Activated B cell treated with CpG ODN at 0.5 μM for 24 hours (primary cell): ENCODE measurements around the gene TMCO6. TPM values are rescaled to one million over a fixed set of nuclear protein-coding genes. Genes with fewer than 3 reads are reported as not detected.

ENCODE experiments used
- ATAC-seq: fragments of 200-7000 bp; cut with Tn5 transposase; one replicate; pipeline ENCODE4 v1.10.0; 2021; ENCODE audit warnings: low read depth, mild to moderate bottlenecking, moderate library complexity
- CTCF ChIA-PET: fragments of 350-600 bp; sonication (Branson Sonifier 250); formaldehyde crosslinking; loops from one replicate; lab custom pipeline; 2021; ENCODE audit warnings: antibody characterized with exemption; lab: Charles Lee
- POLR2A ChIA-PET: fragments of 350-600 bp; sonication (Branson Sonifier 250); formaldehyde crosslinking; loops from one replicate; lab custom pipeline; 2021; ENCODE audit warnings: antibody characterized with exemption; lab: Charles Lee
- DNase-seq: peaks from one replicate; pipeline ENCODE4 v3.0.0; 2022
- H3K27ac Mint-ChIP-seq: one replicate; pipeline ENCODE4 v1.8.0; 2020; ENCODE audit warnings: mixed read lengths
- H3K27me3 Mint-ChIP-seq: one replicate; pipeline ENCODE4 v1.8.0; 2021; ENCODE audit warnings: mixed read lengths
- H3K36me3 Mint-ChIP-seq: one replicate; pipeline ENCODE4 v1.8.0; 2021; ENCODE audit warnings: low read depth, mixed read lengths
- H3K4me1 Mint-ChIP-seq: one replicate; pipeline ENCODE4 v1.8.0; 2021; ENCODE audit warnings: mixed read lengths
- H3K4me3 Mint-ChIP-seq: one replicate; pipeline ENCODE4 v1.8.0; 2020; ENCODE audit warnings: mild to moderate bottlenecking, mixed read lengths
- H3K9me3 Mint-ChIP-seq: one replicate; pipeline ENCODE4 v1.8.0; 2020; ENCODE audit warnings: mixed read lengths
- CTCF ChIP-seq: fragments of 200-600 bp; IDR thresholded peaks from one replicate; pipeline ENCODE4 v1.8.0; 2022; ENCODE audit warnings: antibody characterized with exemption, mild to moderate bottlenecking
- intact Hi-C: fragments of 100-400 bp; cut with micrococcal nuclease; formaldehyde crosslinking; loops from one replicate; pipeline ENCODE4 v1.15.1; 2024
- total RNA-seq: library from RNA; stranded (reverse); gene quantifications from 2 replicates; pipeline ENCODE4 v1.2.3, GENCODE V29; 2022

TMCO6 gene
- total RNA-seq, 1 donor from 2014 or later: 23.3 TPM

DNA sequence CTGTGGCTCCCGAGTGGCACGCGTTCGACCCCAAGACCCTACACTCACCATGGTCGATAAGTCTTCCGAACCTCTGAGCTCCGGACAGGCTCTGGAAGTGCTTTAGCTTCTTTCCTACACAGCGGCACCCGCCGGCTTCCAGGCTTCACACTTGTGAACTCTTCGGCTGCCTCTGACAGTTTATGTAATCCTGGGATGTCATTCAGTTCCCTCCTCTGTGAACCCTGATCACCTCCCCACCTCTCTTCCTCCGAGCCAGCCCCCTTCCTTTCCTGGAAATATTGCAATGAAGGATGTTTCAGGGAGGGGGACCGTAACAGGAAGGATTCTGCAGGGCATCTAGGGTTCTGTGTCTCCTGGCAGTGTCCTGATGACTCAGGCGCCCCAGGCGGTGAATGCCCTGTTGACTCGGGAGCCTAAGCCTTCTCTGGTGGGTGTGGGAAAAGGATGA is 6.2 kb upstream of the TMCO6 start, which contains the start of gene CD14:
TSS of gene CD14 (minus strand) at position 155 of the 451 bp plus-strand sequence. CDS start at position 51, 104 bp downstream.
- peaks cover 33% of the 10 kb centered on the region for H3K4me1 Mint-ChIP-seq
- peaks cover 14% of the 10 kb centered on the region for H3K27me3 Mint-ChIP-seq
- ATAC-seq (no peak), DNase-seq (no peak)
- intact Hi-C loops: loop anchor here (2.0 kb wide), 1 partner anchor 14 kb away; the partner anchor contains the start of genes IK and NDUFA2
- H3K36me3 Mint-ChIP-seq: no peaks in the 10 kb centered on the region
- POLR2A ChIA-PET: interaction anchor here (1.1 to 1.4 kb wide), 2 partner anchors 58 to 231 kb away, joined by 3 to 7 read pairs; partner anchors contain the start of genes ANKHD1, HARS1 and HARS2
- TF ChIP-seq CTCF: no peak
- H3K4me3 Mint-ChIP-seq: peak within 1 kb of the TSS; percentile 87
- no peaks in the 10 kb centered on the region for H3K9me3 Mint-ChIP-seq
- CTCF ChIA-PET: interaction anchor here (0.6 kb wide), 1 partner anchor 229 kb away, joined by 3 read pairs; no protein-coding TSS in a partner anchor
- no peak within 1 kb of the TSS for H3K27ac Mint-ChIP-seq

DNA sequence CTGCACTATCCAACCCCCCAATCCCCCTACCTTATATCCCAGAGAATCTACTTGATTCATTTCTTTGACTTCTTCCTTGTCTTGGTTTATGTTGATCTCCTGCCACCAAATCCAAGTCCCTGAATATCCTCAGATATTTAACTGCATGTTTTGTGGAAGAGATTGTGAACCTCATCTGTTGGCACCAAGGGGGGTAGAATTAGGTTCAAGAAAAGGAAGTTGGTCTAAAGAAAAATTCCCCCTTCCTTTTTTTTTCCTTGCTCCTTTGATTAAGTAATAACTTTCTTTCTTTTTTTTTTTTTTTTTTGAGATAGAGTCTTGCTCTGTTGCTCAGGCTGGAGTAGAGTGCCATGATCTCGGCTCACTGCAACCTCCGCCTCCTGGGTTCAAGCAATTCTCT is 5.8 kb upstream of the TMCO6 start:
- ATAC-seq (no peak), DNase-seq (no peak)
- Mint-ChIP-seq H3K27ac (no peak overlapping the region), H3K36me3 (no peaks in the 10 kb centered on the region), H3K9me3 (no peaks in the 10 kb centered on the region), H3K27me3 (peaks cover 11% of the 10 kb centered on the region), H3K4me3 (peak overlapping the region; percentile 87), H3K4me1 (peaks cover 33% of the 10 kb centered on the region)
- CTCF ChIA-PET: no interaction called here
- no peak for TF ChIP-seq CTCF
- POLR2A ChIA-PET: interaction anchor here (0.7 to 1.4 kb wide), 2 partner anchors 14 to 231 kb away, joined by 3 to 7 read pairs; partner anchors contain the start of genes ANKHD1 and IK
- intact Hi-C loops: loop anchor here (2.0 kb wide), 1 partner anchor 13 kb away; the partner anchor contains the start of genes IK and NDUFA2

GRCh38 chr5:140634103-140634502 is 5.1 kb upstream of the TMCO6 start:
- DNase-seq: no peak
- ChIA-PET CTCF (interaction anchor here (1.4 to 2.2 kb wide), 3 partner anchors 13 to 261 kb away, joined by 4 to 11 read pairs (median 10); partner anchors contain the start of genes EIF4EBP3, IK and NDUFA2), POLR2A (interaction anchor here (0.7 to 2.0 kb wide), 2 partner anchors 14 to 87 kb away, joined by 3 to 8 read pairs; partner anchors contain the start of genes EIF4EBP3 and IK)
- ATAC-seq: no peak
- H3K36me3 Mint-ChIP-seq: peaks cover 2% of the 10 kb centered on the region
- peaks cover 38% of the 10 kb centered on the region for H3K4me1 Mint-ChIP-seq
- no peak overlapping the region for H3K4me3 Mint-ChIP-seq
- H3K9me3 Mint-ChIP-seq: no peaks in the 10 kb centered on the region
- peaks cover 11% of the 10 kb centered on the region for H3K27me3 Mint-ChIP-seq
- H3K27ac Mint-ChIP-seq: no peak overlapping the region
- intact Hi-C loops: no loop called here
- no peak for TF ChIP-seq CTCF

- Mint-ChIP-seq H3K36me3 (peaks cover 2% of the 10 kb centered on the region), H3K4me3 (no peak overlapping the region), H3K27me3 (peaks cover 11% of the 10 kb centered on the region), H3K27ac (no peak overlapping the region), H3K9me3 (no peaks in the 10 kb centered on the region), H3K4me1 (peaks cover 49% of the 10 kb centered on the region)
- DNase-seq (no peak), ATAC-seq (no peak)
- ChIA-PET POLR2A (interaction anchor here (1.3 to 2.0 kb wide), 3 partner anchors 12 to 88 kb away, joined by 4 to 8 read pairs (median 8); partner anchors contain the start of genes APBB3, EIF4EBP3, IK and NDUFA2), CTCF (interaction anchor here (0.7 to 2.2 kb wide), 5 partner anchors 12 to 640 kb away, joined by 3 to 11 read pairs (median 4); partner anchors contain the start of genes EIF4EBP3, IK and NDUFA2)
- intact Hi-C loops: loop anchor here (1.0 kb wide), 2 partner anchors 88 to 262 kb away; partner anchors contain the start of gene EIF4EBP3
- no peak for TF ChIP-seq CTCF
Observed at GRCh38 chr5:140635291-140636257, 3.7 kb upstream of the TMCO6 start.
